IPS-18c (cell line): ENCODE results near the gene SECTM1.
"Not testable (repeated sequence)": the region's sequence is repeated elsewhere in the genome, so short reads cannot be mapped to it uniquely, and the experiment has no call there.

Experiments
- H3K4me3 ChIP-seq: 2 replicates; pipeline ENCODE4 v1.7.0; 2013; ENCODE audit warnings: low read depth, mild to moderate bottlenecking, low read length, moderate library complexity; ENCODE audit not compliant: insufficient read depth
- H3K9me3 ChIP-seq: one replicate; pipeline ENCODE4 v1.6.1; 2013; ENCODE audit warnings: mild to moderate bottlenecking, low read length, moderate library complexity; ENCODE audit not compliant: control insufficient read depth, insufficient read depth

Gene SECTM1

GRCh38 chr17:82371333-82372248, 38.0 kb upstream of the SECTM1 start, which contains the start of gene UTS2R:
Gene UTS2R (plus strand): TSS chr17:82371765. CDS start chr17:82374325, 2,560 bp downstream.
- Histone ChIP-seq H3K9me3 (peaks cover 2% of the 10 kb centered on the region), H3K4me3 (peak within 1 kb of the TSS; percentile 47)

- H3K4me3 ChIP-seq = 0 out of 2 replicates have a peak overlapping the region, but pooled peaks have one; percentile 47
- H3K9me3 ChIP-seq = no peaks in the 10 kb centered on the region
Measured at GRCh38 chr17:82370471-82371332, 37.1 kb upstream of the SECTM1 start.

GRCh38 chr17:82369211-82369610, 35.6 kb upstream of the SECTM1 start:
- H3K9me3 ChIP-seq = no peaks in the 10 kb centered on the region

GRCh38 chr17:82367724-82368524, 34.4 kb upstream of the SECTM1 start:
- no peak overlapping the region for H3K4me3 ChIP-seq

More at GRCh38 chr17:82369211-82369610, 35.6 kb upstream of the SECTM1 start:
- no peak overlapping the region for H3K4me3 ChIP-seq

GRCh38 chr17:82366749-82367148, 33.2 kb upstream of the SECTM1 start:
- no peaks in the 10 kb centered on the region for H3K9me3 ChIP-seq
- no peak overlapping the region for H3K4me3 ChIP-seq

More at GRCh38 chr17:82367724-82368524, 34.4 kb upstream of the SECTM1 start:
- no peaks in the 10 kb centered on the region for H3K9me3 ChIP-seq

GRCh38 chr17:82365606-82366295, 32.2 kb upstream of the SECTM1 start:
- Histone ChIP-seq H3K4me3 (no peak overlapping the region), H3K9me3 (no peaks in the 10 kb centered on the region)

GRCh38 chr17:82361885-82362633, 28.5 kb upstream of the SECTM1 start:
- Histone ChIP-seq H3K4me3 (no peak overlapping the region), H3K9me3 (no peaks in the 10 kb centered on the region)

- not testable (repeated sequence) for H3K4me3 ChIP-seq, H3K9me3 ChIP-seq
Measured at GRCh38 chr17:82359451-82360074, 26.0 kb upstream of the SECTM1 start.

GRCh38 chr17:82358465-82359350, 25.1 kb upstream of the SECTM1 start, which contains the start of gene TEX19:
Gene TEX19 (plus strand): TSS chr17:82359247. CDS start chr17:82362151, 2,904 bp downstream.
- Histone ChIP-seq H3K4me3 (no peak within 1 kb of the TSS), H3K9me3 (no peaks in the 10 kb centered on the region)

GRCh38 chr17:82357394-82357793, 23.8 kb upstream of the SECTM1 start:
- H3K4me3 ChIP-seq = no peak overlapping the region
- H3K9me3 ChIP-seq = no peaks in the 10 kb centered on the region

- no peak overlapping the region for H3K4me3 ChIP-seq
- H3K9me3 ChIP-seq = no peaks in the 10 kb centered on the region
Measured at GRCh38 chr17:82356845-82357355, 23.3 kb upstream of the SECTM1 start.

GRCh38 chr17:82355770-82356427, 22.3 kb upstream of the SECTM1 start:
- H3K9me3 ChIP-seq = no peaks in the 10 kb centered on the region
- no peak overlapping the region for H3K4me3 ChIP-seq

- H3K4me3 ChIP-seq = no peak overlapping the region
Measured at GRCh38 chr17:82354804-82355308, 21.3 kb upstream of the SECTM1 start.

GRCh38 chr17:82353484-82353883, 19.9 kb upstream of the SECTM1 start:
- H3K4me3 ChIP-seq = no peak overlapping the region
- H3K9me3 ChIP-seq = no peaks in the 10 kb centered on the region

More at GRCh38 chr17:82354804-82355308, 21.3 kb upstream of the SECTM1 start:
- H3K9me3 ChIP-seq = no peaks in the 10 kb centered on the region
